ENCODE measurements around the gene ZNF804B.

- TF ChIP-seq POLR2A (IDR thresholded peaks at IDR 0.05) (no peak), CTCF (IDR thresholded peaks at IDR 0.05) (no peak)
Observed at GRCh38 chr7:89060234-89060633, 300.7 kb downstream of the ZNF804B start.

Measured in esophagus squamous epithelium (tissue), 4 donors.